Colonic mucosa (tissue), 4 donors: ENCODE measurements around the gene CLEC3A. TPM values are rescaled to one million over a fixed set of nuclear protein-coding genes. Genes with fewer than 3 reads are reported as not detected.

Experiments
- DNase-seq: peaks from one replicate; pipeline ENCODE4 v3.0.0-alpha.2; 2020
- H3K27ac ChIP-seq: fragments of 200-600 bp; one replicate; pipeline ENCODE4 v1.8.0; 2021
- H3K27me3 ChIP-seq: fragments of 200-600 bp; one replicate; pipeline ENCODE4 v1.8.0; 2021
- H3K36me3 ChIP-seq: fragments of 200-600 bp; one replicate; pipeline ENCODE4 v1.8.0; 2021
- H3K4me1 ChIP-seq: fragments of 200-600 bp; one replicate; pipeline ENCODE4 v1.8.0; 2021; ENCODE audit warnings: mild to moderate bottlenecking
- H3K4me3 ChIP-seq: fragments of 200-600 bp; one replicate; pipeline ENCODE4 v1.8.0; 2021
- H3K9ac ChIP-seq, 2 donors: one replicate each; pipeline ENCODE4 v1.7.0; 2013; ENCODE audit warnings: control low read depth in 2 of 2, low read depth in 2 of 2, low read length in 2 of 2
- H3K9me3 ChIP-seq: fragments of 200-600 bp; one replicate; pipeline ENCODE4 v1.8.0; 2021
- intact Hi-C: fragments of 100-400 bp; cut with DNase I; formaldehyde crosslinking; loops from one replicate; pipeline ENCODE4 v1.14.1; 2022
- total RNA-seq, 2 donors: library from RNA; stranded (reverse); fragmentation: NEBNext Ultra II Directional in 1 of 2; extraction: Animal tissue kit (Norgen Biotek cat#: 25700) in 1 of 2; gene quantifications; one replicate each; pipeline ENCODE4 v1.2.1, GENCODE V29; 2021
- TF ChIP-seq, protein P1 (sequence below): fragments of 200-600 bp; IDR thresholded peaks from one replicate; pipeline ENCODE4 v1.8.0; 2022; ENCODE audit warnings: antibody characterized with exemption, mild to moderate bottlenecking
- donor health status: healthy.
- donor health status: DM: no; HTN: no; CAD: no.
- donor health status: DM: no; HTN: no; CAD: no.

CLEC3A gene
- total RNA-seq, 2 donors from 2014 or later: not detected

DNA sequence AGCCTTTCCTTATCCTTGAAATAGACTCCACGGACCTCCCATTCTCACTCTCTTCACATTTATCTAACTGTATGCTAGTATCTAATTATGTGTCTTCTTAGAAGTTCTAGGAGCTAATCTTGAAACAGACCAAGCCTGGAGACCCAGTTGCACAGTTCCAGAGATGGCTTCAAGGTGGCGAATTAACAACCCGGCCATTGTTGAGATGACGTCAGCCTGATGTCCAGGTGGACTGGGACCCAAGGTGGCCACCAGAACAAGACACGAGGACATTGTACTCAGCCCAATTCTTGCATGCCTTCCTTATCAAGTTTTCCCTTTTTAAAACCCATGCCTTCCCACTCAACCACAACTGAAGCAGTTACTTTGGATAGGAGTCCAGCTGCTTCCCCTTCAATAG, 47.6 kb downstream of the CLEC3A start:
- Histone ChIP-seq H3K9me3 (no peaks in the 10 kb centered on the region), H3K36me3 (no peaks in the 10 kb centered on the region), H3K27me3 (no peaks in the 10 kb centered on the region), H3K4me3 (no peak overlapping the region), H3K4me1 (no peaks in the 10 kb centered on the region), H3K27ac (no peak overlapping the region), H3K9ac (no peak overlapping the region)
- TF ChIP-seq, protein P1, sequence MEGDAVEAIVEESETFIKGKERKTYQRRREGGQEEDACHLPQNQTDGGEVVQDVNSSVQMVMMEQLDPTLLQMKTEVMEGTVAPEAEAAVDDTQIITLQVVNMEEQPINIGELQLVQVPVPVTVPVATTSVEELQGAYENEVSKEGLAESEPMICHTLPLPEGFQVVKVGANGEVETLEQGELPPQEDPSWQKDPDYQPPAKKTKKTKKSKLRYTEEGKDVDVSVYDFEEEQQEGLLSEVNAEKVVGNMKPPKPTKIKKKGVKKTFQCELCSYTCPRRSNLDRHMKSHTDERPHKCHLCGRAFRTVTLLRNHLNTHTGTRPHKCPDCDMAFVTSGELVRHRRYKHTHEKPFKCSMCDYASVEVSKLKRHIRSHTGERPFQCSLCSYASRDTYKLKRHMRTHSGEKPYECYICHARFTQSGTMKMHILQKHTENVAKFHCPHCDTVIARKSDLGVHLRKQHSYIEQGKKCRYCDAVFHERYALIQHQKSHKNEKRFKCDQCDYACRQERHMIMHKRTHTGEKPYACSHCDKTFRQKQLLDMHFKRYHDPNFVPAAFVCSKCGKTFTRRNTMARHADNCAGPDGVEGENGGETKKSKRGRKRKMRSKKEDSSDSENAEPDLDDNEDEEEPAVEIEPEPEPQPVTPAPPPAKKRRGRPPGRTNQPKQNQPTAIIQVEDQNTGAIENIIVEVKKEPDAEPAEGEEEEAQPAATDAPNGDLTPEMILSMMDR: no peak
- DNase-seq: no peak
- intact Hi-C loops: no loop called here

DNA sequence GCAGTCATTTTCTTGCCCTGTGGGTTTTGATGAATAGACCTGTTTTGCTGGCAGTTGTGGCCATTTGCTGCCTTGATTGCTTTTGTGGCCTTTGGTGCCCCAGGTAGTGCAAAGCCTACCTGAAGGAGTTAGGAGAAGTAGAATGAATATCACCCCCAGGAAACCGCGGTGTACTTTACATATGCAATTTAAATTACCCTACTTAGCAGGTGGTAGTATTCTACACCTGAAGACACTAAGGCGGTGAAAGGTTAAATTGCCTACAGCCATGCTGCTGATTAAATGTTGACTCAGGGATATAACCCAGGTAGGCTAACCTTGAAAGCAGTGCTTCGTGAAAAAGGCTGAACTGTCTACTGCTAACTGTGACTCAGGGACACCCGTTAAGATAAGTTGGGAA, 49.9 kb downstream of the CLEC3A start:
- no peaks in the 10 kb centered on the region for H3K4me1 ChIP-seq
- intact Hi-C loops: no loop called here
- H3K36me3 ChIP-seq: no peaks in the 10 kb centered on the region
- no peak for DNase-seq
- no peak overlapping the region for H3K9ac ChIP-seq
- H3K9me3 ChIP-seq: no peaks in the 10 kb centered on the region
- H3K27me3 ChIP-seq: no peaks in the 10 kb centered on the region
- H3K4me3 ChIP-seq: no peak overlapping the region
- H3K27ac ChIP-seq: no peak overlapping the region
- TF ChIP-seq, protein P1: no peak

DNA sequence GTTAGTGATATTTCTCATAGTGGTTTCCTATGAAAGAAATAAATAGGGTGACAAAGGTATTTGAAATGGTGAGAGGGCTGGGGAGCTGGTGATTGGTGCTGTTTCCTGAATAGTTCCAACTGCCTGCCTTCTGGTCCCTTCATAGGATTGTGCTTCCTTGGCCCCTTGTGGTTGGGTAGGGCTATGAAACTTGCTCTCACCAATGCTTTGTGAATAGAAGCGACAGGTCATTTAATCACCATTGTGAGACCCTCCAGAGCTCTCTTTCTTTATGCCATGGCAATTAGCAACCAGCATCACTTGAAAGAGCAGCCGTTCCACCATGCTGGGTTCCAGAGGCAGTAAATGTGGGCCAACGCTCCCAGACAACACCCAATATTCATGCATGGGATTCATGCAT, 53.5 kb downstream of the CLEC3A start:
- H3K27me3 ChIP-seq: no peaks in the 10 kb centered on the region

DNA sequence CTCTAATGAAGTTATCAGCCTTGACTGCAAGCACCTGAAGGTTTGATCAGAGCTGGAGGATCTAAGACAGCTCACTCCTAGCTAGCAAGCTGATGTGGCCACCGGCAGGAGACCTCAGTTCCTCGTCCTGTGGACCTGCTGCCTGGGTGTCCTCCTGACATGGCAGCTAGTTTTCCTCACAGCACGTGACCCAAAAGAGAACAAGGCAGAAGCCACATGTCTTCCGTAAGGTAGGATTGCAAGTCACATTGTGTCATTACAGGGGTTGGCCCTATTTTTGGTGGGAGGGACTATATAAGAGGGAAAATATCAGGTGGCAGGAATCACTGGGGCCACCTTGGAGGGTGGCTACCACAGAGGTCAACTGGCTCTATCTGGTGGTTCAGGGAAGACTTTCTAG, 59.0 kb downstream of the CLEC3A start:
- Histone ChIP-seq H3K9ac (no peak overlapping the region), H3K4me3 (no peak overlapping the region), H3K4me1 (no peaks in the 10 kb centered on the region), H3K27me3 (no peaks in the 10 kb centered on the region), H3K27ac (no peak overlapping the region), H3K9me3 (no peaks in the 10 kb centered on the region), H3K36me3 (no peaks in the 10 kb centered on the region)
- no peak for DNase-seq
- intact Hi-C loops: no loop called here
- TF ChIP-seq, protein P1: no peak

More for the DNA sequence above, 53.5 kb downstream of the CLEC3A start:
- no peaks in the 10 kb centered on the region for H3K36me3 ChIP-seq
- no peaks in the 10 kb centered on the region for H3K9me3 ChIP-seq
- no peak overlapping the region for H3K27ac ChIP-seq
- no peak for DNase-seq
- intact Hi-C loops: no loop called here
- H3K4me1 ChIP-seq: no peaks in the 10 kb centered on the region
- TF ChIP-seq, protein P1: no peak
- no peak overlapping the region for H3K4me3 ChIP-seq
- H3K9ac ChIP-seq: no peak overlapping the region

Other genes with a start within 250 kb of the CLEC3A start
- gene VAT1L, start 234.0 kb upstream of the CLEC3A start, total RNA-seq: 1 to 10 TPM; 1.4 to 3.3 TPM
- 10 to 100 TPM in 1 of 2 donors, 1 to 10 TPM in 1; 7.2 to 11.0 TPM for gene WWOX, start 77.1 kb downstream of the CLEC3A start, total RNA-seq